Trophoblast cell (in vitro differentiated cells and primary cell): Measurements from ENCODE around the gene HS3ST5.

Source experiments
- DNase-seq, 2 donors: peaks; one replicate each; pipeline ENCODE4 v3.0.0-alpha.2; 2016
- H2AFZ ChIP-seq: 2 replicates; pipeline ENCODE4 v1.6.1; 2013; ENCODE audit warnings: low read length, moderate library complexity, mild to moderate bottlenecking; ENCODE audit not compliant: insufficient read depth, poor library complexity
- H2AK5ac ChIP-seq: 2 replicates; pipeline ENCODE4 v1.6.1; 2013; ENCODE audit warnings: mild to moderate bottlenecking, low read length
- H2BK120ac ChIP-seq: 2 replicates; pipeline ENCODE4 v1.6.1; 2013; ENCODE audit warnings: low read length, mild to moderate bottlenecking, moderate library complexity; ENCODE audit not compliant: insufficient read depth, poor library complexity
- H2BK12ac ChIP-seq: 2 replicates; pipeline ENCODE4 v1.6.1; 2013; ENCODE audit warnings: mild to moderate bottlenecking, low read length, moderate library complexity
- H2BK5ac ChIP-seq: 2 replicates; pipeline ENCODE4 v1.6.1; 2013; ENCODE audit warnings: low read length, low read depth, moderate library complexity, mild to moderate bottlenecking; ENCODE audit not compliant: poor library complexity
- H3K14ac ChIP-seq: 2 replicates; pipeline ENCODE4 v1.6.1; 2013; ENCODE audit warnings: mild to moderate bottlenecking, low read length
- H3K18ac ChIP-seq: 2 replicates; pipeline ENCODE4 v1.6.1; 2013; ENCODE audit warnings: mild to moderate bottlenecking, low read length
- H3K23ac ChIP-seq: 2 replicates; pipeline ENCODE4 v1.6.1; 2013; ENCODE audit warnings: low read length
- H3K27ac ChIP-seq: 2 replicates; pipeline ENCODE4 v1.5.1; 2013; ENCODE audit warnings: low read depth, mild to moderate bottlenecking, inconsistent platforms, low read length, moderate library complexity
- H3K27me3 ChIP-seq: 2 replicates; pipeline ENCODE4 v1.6.1; 2013; ENCODE audit warnings: inconsistent platforms, mild to moderate bottlenecking, low read length, moderate library complexity; ENCODE audit not compliant: insufficient read depth
- H3K36me3 ChIP-seq, 2 experiments: 1 replicate in 1 of 2; 2 replicates in 1 of 2; pipeline ENCODE4 v1.6.1; 2013; ENCODE audit warnings: low read length in 2 of 2, mild to moderate bottlenecking in 2 of 2, moderate library complexity in 1 of 2; ENCODE audit not compliant: insufficient read depth in 2 of 2, control insufficient read depth in 1 of 2
- H3K4ac ChIP-seq: 2 replicates; pipeline ENCODE4 v1.6.1; 2013; ENCODE audit warnings: low read depth, mild to moderate bottlenecking, low read length, moderate library complexity
- H3K4me1 ChIP-seq, 2 experiments: 1 replicate in 1 of 2; 2 replicates in 1 of 2; pipeline ENCODE4 v1.6.1; 2013; ENCODE audit warnings: low read length in 2 of 2, mild to moderate bottlenecking in 2 of 2, moderate library complexity in 1 of 2; ENCODE audit not compliant: insufficient read depth in 2 of 2, control insufficient read depth in 1 of 2
- H3K4me2 ChIP-seq: 2 replicates; pipeline ENCODE4 v1.6.1; 2013; ENCODE audit warnings: inconsistent platforms, mild to moderate bottlenecking, low read length, moderate library complexity
- H3K4me3 ChIP-seq: 2 replicates; pipeline ENCODE4 v1.5.1; 2013; ENCODE audit warnings: mild to moderate bottlenecking, low read depth, low read length, inconsistent platforms
- H3K79me1 ChIP-seq: one replicate; pipeline ENCODE4 v1.6.1; 2013; ENCODE audit warnings: low read length
- H3K79me2 ChIP-seq: 2 replicates; pipeline ENCODE4 v1.6.1; 2013; ENCODE audit warnings: low read length, mild to moderate bottlenecking; ENCODE audit not compliant: control insufficient read depth, insufficient read depth, poor library complexity
- H3K9ac ChIP-seq: 2 replicates; pipeline ENCODE4 v1.6.1; 2013; ENCODE audit warnings: mild to moderate bottlenecking, low read length
- H3K9me3 ChIP-seq: 2 replicates; pipeline ENCODE4 v1.6.1; 2013; ENCODE audit warnings: low read depth, mild to moderate bottlenecking, control low read depth, inconsistent platforms, low read length; ENCODE audit not compliant: insufficient read depth
- H4K12ac ChIP-seq: 2 replicates; pipeline ENCODE4 v1.6.1; 2013; ENCODE audit warnings: low read depth, mild to moderate bottlenecking, low read length, moderate library complexity
- H4K8ac ChIP-seq: 2 replicates; pipeline ENCODE4 v1.6.1; 2013; ENCODE audit warnings: low read depth, mild to moderate bottlenecking, low read length, moderate library complexity
- H4K91ac ChIP-seq: one replicate; pipeline ENCODE4 v1.6.1; 2013; ENCODE audit warnings: low read depth, mild to moderate bottlenecking, low read length, moderate library complexity
- WGBS: extraction: QIAGEN DNeasy Blood & Tissue Kit; methylation state at CpG from one replicate; pipeline ENCODE4 v1.1.7; 2013; ENCODE audit warnings: missing lambda C conversion rate; ENCODE audit not compliant: insufficient read length, insufficient coverage; ENCODE audit errors: extremely low coverage; 5-methylcytosine and 5-hydroxymethylcytosine counted together

HS3ST5 gene

DNA sequence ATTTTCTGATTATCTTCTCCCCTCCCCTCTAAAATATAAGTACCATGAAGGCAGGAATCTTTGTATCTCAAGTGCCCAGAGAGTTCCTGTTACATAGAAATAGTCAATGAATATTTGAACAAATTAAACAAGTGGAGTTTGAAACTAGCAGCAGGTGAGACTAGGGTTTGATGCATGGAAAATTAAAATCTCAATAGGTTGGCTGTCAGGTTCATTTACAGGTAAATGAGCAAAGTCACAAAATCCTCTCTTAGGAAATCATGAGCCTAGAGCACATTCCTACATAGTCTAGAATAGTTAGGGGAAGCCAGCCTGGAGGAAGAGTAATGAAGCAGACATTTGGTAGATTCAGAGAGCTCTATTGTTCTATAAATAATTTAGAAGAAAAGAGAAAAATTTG, 140.4 kb downstream of the HS3ST5 start:
- H2BK5ac ChIP-seq: no peak overlapping the region
- H3K4me1 ChIP-seq: no peaks in the 10 kb centered on the region
- no peak overlapping the region for H2AFZ ChIP-seq
- H2BK12ac ChIP-seq: no peak overlapping the region
- H4K12ac ChIP-seq: no peak overlapping the region
- H3K36me3 ChIP-seq: no peaks in the 10 kb centered on the region
- H4K8ac ChIP-seq: no peak overlapping the region
- no peak overlapping the region for H3K23ac ChIP-seq
- no peak overlapping the region for H2AK5ac ChIP-seq
- no peak overlapping the region for H3K4ac ChIP-seq
- no peak overlapping the region for H3K4me2 ChIP-seq
- no peak overlapping the region for H3K14ac ChIP-seq
- H3K4me3 ChIP-seq: no peak overlapping the region
- H3K79me1 ChIP-seq: no peaks in the 10 kb centered on the region
- peak in 1 of 2 donors; percentile 16 for DNase-seq
- no peaks in the 10 kb centered on the region for H3K27me3 ChIP-seq
- no peaks in the 10 kb centered on the region for H3K9me3 ChIP-seq
- no peak overlapping the region for H4K91ac ChIP-seq
- no peak overlapping the region for H2BK120ac ChIP-seq
- no peak overlapping the region for H3K9ac ChIP-seq
- H3K27ac ChIP-seq: no peak overlapping the region
- H3K79me2 ChIP-seq: no peaks in the 10 kb centered on the region
- no peak overlapping the region for H3K18ac ChIP-seq

DNA sequence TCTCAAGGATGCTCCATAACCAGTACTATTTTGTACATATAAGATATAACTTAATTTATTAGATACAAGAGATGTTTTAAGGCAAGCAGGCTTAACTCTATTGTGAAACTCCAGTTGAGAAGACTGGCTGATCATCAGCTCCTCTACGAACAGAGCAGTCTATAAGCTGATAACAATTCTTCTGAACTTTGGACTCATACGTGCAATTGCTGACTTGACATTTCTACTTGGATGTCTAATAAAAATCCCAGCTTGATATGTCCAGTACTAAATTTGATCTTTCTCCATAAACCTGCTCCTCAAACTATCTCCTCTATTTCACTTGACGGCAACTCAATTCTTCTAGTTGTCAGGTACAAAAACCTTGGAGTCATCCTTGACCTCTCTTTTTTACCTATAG, 141.9 kb downstream of the HS3ST5 start:
- Histone ChIP-seq H3K18ac (no peak overlapping the region), H4K91ac (no peak overlapping the region), H4K12ac (no peak overlapping the region), H3K36me3 (no peaks in the 10 kb centered on the region), H3K9ac (no peak overlapping the region), H3K14ac (no peak overlapping the region), H2AK5ac (no peak overlapping the region), H2BK120ac (no peak overlapping the region), H3K79me1 (no peaks in the 10 kb centered on the region), H3K23ac (no peak overlapping the region), H3K4me3 (no peak overlapping the region), H3K4me2 (no peak overlapping the region), H4K8ac (no peak overlapping the region), H2AFZ (no peak overlapping the region), H3K79me2 (no peaks in the 10 kb centered on the region), H3K27me3 (no peaks in the 10 kb centered on the region), H2BK5ac (no peak overlapping the region), H3K4me1 (peaks cover 0 to 1% of the 10 kb centered on the region in 2 experiments), H2BK12ac (no peak overlapping the region), H3K27ac (no peak overlapping the region), H3K9me3 (no peaks in the 10 kb centered on the region), H3K4ac (no peak overlapping the region)
- no CpG with 5 or more reads among the region's 3 CpGs for WGBS
- DNase-seq: no peak

DNA sequence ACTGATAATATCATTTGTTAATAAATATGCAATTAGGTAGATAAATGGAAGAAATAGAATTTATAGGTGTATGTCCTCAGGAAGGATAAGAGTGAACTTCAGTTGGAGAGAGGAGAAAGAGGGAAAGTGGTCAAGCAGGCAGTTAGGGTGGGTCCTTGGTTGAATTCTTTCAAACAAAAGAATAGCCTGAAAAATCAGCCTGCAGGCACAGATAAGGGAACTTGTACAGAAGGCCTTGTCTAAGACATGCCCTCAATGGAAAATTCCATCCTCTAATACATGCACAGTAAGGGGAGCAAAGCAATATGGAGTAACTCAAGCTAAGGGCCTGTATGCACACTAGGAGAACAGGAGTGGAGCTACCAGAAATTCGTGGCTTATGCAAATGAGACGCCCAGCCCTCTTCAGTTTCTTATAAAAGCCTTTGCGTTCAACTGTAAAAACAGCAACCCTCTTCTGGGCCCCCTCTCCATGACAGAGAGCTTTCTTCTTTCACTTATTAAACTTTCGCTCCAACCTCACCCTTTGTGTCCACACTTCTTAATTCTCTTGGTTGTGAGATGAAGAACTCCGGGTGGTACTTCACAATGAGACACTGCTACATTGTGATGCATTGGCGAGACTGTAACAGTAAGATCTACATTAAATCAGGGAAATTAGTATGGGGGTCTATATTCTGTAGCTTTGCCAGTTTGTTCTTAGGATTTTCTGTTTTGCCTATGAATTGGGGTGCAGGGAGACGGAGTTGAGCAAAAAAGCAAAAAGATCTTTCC, 147.0 kb downstream of the HS3ST5 start:
- no peak overlapping the region for H2BK5ac ChIP-seq
- H3K27ac ChIP-seq: peak overlapping the region; percentile 35
- H2AK5ac ChIP-seq: no peak overlapping the region
- H3K79me1 ChIP-seq: no peaks in the 10 kb centered on the region
- no peak overlapping the region for H3K18ac ChIP-seq
- WGBS: no CpG with 5 or more reads among the region's 7 CpGs
- no peak overlapping the region for H3K4ac ChIP-seq
- no peaks in the 10 kb centered on the region for H3K9me3 ChIP-seq
- no peak overlapping the region for H4K91ac ChIP-seq
- H3K9ac ChIP-seq: no peak overlapping the region
- H3K27me3 ChIP-seq: no peaks in the 10 kb centered on the region
- H2AFZ ChIP-seq: no peak overlapping the region
- no peak overlapping the region for H3K4me3 ChIP-seq
- no peak overlapping the region for H4K8ac ChIP-seq
- no peak overlapping the region for H2BK120ac ChIP-seq
- no peak overlapping the region for H3K23ac ChIP-seq
- DNase-seq: peak in 1 of 2 donors; percentile 24
- H2BK12ac ChIP-seq: no peak overlapping the region
- no peak overlapping the region for H3K14ac ChIP-seq
- H3K79me2 ChIP-seq: no peaks in the 10 kb centered on the region
- H4K12ac ChIP-seq: no peak overlapping the region
- H3K4me2 ChIP-seq: no peak overlapping the region
- no peaks in the 10 kb centered on the region for H3K36me3 ChIP-seq
- peaks cover 3 to 8% of the 10 kb centered on the region in 2 experiments for H3K4me1 ChIP-seq

DNA sequence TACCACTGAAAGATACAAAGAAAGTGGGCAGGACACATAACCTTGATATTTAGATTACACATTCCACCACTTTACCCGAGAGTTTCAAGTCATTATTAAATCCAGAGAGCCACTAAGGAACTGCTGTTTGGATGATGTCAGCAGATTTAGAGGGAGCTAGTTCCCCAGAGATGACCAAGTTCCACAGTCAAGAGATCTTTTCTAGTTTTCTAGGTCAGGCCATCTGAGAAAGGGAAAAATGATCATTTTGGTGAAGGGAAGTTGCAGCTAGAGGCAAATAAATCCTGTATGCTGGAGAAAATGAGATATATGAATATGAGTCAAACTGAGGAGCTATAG, 147.8 kb downstream of the HS3ST5 start:
- H2AK5ac ChIP-seq: no peak overlapping the region
- peaks cover 3 to 8% of the 10 kb centered on the region in 2 experiments for H3K4me1 ChIP-seq
- no peak overlapping the region for H3K23ac ChIP-seq
- H3K4me2 ChIP-seq: no peak overlapping the region
- no CpG with 5 or more reads among the region's 1 CpG for WGBS
- H3K18ac ChIP-seq: no peak overlapping the region
- H3K4me3 ChIP-seq: no peak overlapping the region
- H3K4ac ChIP-seq: no peak overlapping the region
- no peak overlapping the region for H2BK120ac ChIP-seq
- no peaks in the 10 kb centered on the region for H3K9me3 ChIP-seq
- H3K79me1 ChIP-seq: no peaks in the 10 kb centered on the region
- H2BK5ac ChIP-seq: no peak overlapping the region
- H3K9ac ChIP-seq: no peak overlapping the region
- no peaks in the 10 kb centered on the region for H3K36me3 ChIP-seq
- H2BK12ac ChIP-seq: no peak overlapping the region
- no peak overlapping the region for H2AFZ ChIP-seq
- H3K14ac ChIP-seq: no peak overlapping the region
- H4K91ac ChIP-seq: no peak overlapping the region
- no peak for DNase-seq
- no peaks in the 10 kb centered on the region for H3K79me2 ChIP-seq
- no peak overlapping the region for H4K8ac ChIP-seq
- no peak overlapping the region for H3K27ac ChIP-seq
- no peaks in the 10 kb centered on the region for H3K27me3 ChIP-seq
- no peak overlapping the region for H4K12ac ChIP-seq
